GM08714 (cell line): ENCODE measurements around the gene PPP2R2C.

Experiments used
- H3K4me3 ChIP-seq: fragments of 200-500 bp; sonication (Bioruptor generic); 2 replicates; pipeline ENCODE4 v1.5.1; 2014; ENCODE audit warnings: mild to moderate bottlenecking, low read length, inconsistent platforms
- ZNF274 ChIP-seq: IDR thresholded peaks from 2 replicates; pipeline ENCODE4 v1.6.1; 2012; ENCODE audit warnings: mild to moderate bottlenecking, low read depth, low read length

Gene PPP2R2C

DNA sequence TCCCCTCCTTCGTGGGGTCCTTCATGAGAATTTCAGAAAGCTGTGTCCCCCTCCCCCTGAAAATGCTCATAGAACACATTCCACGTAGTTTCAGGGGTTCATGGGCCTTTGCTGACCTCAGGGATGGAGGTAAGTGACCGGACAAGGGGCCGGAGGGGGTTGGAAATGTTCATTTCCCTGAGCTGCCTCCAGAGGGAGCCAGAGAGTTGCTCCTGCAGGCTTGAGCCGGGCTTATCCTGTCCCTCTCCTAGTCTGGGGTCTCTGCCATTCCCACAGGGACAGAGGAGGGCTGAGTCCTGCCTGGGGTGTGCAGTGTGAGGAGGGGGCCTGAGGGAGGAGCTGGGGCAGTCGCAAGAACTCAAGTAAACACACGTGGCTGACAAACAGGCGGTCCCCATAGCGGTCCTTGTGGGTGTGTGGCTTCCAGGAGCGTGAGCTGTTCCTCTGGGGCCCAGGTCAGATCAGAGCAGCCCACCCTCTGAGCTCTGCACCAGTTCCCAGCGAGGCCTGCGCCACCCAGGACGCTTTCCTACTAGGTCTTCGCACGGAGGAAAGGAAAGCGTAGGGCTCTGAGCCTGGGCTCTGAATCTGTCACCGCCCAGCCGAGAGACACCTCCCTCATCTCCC, 140.3 kb downstream of the PPP2R2C start:
- no peak for TF ChIP-seq ZNF274
- H3K4me3 ChIP-seq = no peak overlapping the region

DNA sequence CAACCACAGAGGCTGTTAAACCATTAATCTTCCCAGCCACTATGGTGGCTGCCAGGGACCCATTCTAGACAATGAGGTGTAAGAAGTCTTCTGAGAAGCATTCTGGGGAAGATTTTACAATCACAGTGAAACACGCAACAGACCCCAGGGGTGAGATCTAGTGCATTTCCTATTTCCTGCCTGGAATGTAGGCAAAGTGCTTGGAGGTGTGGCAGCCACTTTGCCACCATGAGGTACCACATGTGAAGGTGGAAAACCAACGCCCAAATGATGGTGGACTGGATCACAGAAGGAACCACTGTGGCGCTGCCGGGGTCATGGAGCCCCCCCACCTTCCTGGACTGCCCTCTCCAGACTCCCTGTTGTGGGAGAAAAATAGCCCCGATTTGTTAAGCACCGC, 140.9 kb downstream of the PPP2R2C start:
- H3K4me3 ChIP-seq = no peak overlapping the region
- no peak for TF ChIP-seq ZNF274

DNA sequence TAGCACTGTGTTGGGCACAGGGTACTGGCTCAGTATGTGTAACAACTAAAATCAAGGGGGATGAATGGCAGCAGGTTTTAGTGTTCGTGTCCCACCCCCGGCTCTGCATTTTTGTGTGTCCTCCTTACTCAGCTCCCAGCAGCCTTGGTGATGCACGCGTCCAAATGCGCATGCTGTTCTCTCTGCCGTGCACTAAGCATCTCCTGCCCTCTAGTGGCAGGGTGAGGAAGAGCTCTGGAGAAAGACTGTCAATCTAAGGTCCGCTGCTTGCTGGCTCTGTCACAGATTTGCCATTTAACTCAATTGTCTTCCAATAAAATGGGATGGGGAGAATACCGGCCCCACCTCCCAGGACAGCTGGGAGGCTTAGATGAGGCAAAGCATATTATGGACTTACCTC, 141.4 kb downstream of the PPP2R2C start:
- TF ChIP-seq ZNF274 = no peak

DNA sequence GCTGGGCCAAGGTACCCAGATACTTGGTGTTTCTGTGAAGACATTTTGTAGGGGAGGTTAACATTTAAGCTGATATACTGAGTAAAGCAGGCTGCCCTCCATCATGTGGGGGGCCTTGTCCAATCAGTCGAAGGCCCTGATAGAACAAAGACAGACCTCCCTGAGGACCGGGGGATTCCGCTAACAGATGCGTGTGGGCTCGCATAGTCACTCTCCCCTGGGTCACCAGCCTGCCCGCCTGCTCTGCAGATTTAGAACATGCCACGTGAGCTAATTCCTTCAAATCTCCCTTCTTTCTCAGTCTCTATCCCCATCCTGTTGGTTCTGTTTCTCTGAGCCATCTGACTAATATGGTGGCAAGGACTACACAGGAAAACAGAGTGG, 142.0 kb downstream of the PPP2R2C start:
- H3K4me3 ChIP-seq = no peak overlapping the region
- TF ChIP-seq ZNF274 = no peak

More for the DNA sequence above, 141.4 kb downstream of the PPP2R2C start:
- no peak overlapping the region for H3K4me3 ChIP-seq

DNA sequence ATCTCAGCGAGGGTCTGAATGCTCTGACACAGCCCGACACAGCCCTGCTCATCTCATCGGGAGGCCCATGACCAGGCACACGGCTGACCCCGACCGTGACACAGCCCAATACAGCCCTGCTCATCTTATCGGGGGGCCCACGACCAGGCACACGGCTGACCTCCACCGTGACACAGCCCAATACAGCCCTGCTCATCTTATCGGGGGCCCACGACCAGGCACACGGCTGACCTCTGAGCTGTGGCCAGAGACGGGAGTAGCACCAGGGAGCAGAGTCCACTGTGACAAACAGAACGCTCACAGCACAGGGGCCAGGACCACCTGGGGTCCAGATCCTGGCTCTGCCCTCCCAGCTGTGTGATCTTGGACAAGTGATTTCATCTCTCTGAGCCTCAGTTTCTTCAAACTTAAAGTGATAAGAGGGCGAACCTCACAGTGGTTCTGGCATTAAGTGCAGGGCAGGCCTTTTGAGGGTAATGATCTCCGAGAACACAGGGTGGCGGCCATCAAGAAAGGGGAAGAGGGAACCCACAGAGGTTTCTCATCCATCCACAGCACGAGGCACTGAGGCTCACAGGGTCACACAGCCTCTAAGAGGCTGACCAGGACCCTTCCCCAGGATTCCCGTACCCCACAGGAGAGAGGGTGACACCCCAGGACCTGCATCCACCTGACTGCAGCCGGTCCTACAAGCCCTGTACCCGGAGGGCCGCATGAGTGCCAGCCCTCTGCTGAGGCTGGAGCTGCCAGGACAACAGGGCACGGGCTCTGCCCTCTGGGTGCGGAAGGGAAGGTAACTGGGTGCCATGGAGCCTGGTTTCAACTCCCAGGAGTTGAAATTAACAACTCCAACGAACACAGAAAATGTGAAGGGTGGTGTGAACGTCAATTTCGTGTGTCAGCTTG, 142.7 kb downstream of the PPP2R2C start:
- no peak for TF ChIP-seq ZNF274
- no peak overlapping the region for H3K4me3 ChIP-seq

DNA sequence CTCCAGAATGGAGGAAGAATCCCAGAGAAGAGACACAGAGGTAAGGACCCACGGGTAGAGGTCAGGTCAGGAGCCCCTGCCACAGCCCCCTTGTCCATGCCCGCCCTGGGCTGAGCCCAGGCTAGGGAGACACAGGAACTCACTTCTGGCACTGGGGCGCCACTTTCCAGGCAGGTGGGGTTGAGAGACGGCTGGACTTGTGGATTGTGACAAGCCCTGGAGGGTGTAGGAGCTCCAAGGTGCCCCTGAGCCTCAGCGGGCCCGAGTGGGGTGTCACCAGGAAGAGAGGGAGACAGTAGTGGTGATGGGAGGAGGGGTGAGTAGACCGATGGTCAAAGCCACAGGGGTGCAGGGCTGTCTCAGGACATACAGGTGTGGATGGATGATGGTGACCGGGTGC, 143.9 kb downstream of the PPP2R2C start:
- no peak overlapping the region for H3K4me3 ChIP-seq
- no peak for TF ChIP-seq ZNF274

DNA sequence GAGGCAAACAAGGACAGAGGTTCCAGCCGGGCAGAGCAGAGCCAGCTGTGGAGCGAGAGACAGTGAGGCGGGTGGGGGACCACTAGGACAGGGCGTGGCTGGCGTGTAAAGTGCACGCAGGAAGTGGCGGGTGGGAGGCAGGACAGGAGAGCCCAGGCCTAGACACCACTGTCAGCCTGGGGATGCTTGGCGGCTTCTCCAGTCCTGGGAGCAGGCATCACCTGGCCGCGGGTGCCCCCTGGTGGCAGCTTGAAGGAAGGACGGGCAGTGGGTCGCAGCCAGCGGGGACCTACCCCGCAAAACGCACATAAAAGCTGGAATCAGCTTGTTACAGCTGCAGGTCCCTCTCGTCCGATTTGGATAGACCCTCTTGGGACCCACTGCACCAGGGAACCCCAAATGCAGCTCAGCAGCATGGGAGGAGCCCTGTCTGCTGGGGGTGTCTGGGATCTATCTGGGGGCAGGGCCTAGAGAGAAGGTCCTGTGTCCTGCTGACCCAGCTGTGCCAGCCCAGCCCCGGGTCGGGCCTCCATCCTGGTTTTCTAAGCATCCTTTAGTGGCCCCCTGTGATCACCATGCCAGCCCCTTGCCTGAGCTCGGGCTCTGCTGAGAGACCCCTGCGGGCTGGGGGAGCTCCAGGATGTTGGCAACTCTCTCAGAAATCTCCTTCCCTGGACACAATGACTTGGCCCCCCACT, 145.0 kb downstream of the PPP2R2C start:
- no peak for TF ChIP-seq ZNF274
- no peak overlapping the region for H3K4me3 ChIP-seq

DNA sequence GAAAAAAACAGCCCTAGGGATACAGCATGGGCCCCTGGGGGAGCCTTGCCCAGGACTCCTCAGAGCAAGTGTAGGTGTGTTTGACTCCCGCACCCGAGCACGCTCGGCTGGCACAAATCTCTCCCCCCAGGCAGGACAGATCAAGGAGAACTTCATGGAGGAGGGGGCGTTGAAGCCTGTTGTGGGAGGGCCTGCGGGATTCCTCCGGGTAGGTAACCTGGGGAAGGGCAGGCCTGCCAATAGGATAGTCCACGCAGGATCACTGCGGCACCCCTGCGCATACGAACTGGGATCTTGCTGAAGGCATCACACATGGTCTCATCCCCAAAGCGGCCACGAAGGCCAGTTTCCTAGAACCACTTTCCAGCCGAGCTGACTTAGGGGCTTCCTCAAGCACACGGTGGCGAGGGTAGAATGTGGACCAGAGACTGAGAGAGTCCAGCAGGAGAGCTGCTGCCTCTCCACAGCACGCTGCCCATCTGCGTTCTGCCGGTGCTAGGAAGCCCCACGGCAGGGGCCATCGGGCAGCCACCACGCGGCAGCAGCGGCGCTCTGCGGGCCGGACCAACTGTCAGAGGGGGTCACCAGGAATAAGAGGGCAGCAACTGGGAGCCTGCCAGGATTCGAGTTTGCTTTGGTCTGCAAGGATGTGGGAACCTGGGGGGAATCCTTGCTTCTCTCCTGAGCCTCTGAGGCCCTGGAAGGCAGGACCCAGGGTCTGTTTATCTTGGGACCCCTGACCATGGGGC, 145.9 kb downstream of the PPP2R2C start:
- no peak for TF ChIP-seq ZNF274
- H3K4me3 ChIP-seq = no peak overlapping the region

DNA sequence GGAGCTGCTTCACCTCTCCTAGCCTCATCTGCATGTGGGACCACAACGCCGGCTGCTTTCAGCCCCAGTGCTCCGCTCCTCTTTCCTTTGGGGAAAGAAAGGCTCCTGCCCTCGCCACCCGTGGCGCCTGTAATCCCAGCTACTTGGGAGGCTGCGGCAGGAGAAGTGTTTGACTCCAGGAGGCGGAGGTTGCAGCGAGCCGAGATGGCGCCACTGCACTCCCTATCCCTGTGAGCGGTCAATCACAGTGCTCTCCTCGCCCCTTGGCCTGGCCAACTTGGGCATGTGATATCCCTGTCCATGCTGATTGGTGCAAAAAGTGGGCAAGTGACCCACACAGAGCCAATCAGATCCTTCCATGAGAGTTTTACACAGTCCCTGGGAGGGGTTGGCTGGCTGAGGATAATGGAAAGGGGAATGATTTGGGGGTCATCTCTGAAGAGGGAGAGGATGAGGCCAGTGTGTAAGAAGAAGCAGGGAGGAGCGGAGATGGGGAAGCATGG, 146.6 kb downstream of the PPP2R2C start:
- H3K4me3 ChIP-seq = no peak overlapping the region
- no peak for TF ChIP-seq ZNF274

DNA sequence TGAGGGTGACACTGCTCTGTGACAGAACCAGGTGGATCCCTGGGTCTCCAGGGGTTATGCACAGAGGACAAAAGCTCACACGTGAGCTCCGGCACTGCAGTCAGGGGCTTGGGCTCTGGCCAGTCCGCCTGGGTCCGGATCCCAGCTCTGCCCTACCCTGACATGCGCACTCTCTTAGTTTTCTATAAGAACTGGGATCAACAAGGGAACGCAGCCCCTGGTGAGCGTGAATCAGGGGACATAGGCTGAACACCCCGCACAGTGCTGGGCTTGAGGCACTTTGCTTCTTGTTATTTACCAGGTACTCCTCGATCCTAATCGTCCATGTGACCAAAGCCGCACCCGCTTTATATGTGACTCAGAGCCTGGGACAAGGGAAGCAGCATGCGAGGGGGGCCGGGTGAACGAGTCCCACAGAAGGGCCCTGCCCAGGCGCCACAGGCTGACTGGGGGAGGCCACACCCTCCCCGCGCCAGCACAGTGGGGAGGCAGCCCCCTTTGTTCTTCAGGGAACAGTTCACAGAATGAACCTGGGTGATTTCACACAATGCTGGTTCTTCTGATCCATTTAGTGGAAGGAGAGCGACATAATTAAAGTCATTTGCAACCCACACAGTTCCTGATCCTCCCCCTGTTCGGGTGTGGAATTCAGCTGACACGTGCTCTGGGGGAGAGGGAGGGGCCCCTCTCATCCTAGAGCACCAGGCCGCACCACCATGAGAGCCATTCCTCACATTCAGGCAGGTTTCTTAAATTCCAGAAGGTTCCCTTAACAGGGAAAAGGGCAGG, 147.2 kb downstream of the PPP2R2C start:
- no peak overlapping the region for H3K4me3 ChIP-seq
- TF ChIP-seq ZNF274 = no peak

DNA sequence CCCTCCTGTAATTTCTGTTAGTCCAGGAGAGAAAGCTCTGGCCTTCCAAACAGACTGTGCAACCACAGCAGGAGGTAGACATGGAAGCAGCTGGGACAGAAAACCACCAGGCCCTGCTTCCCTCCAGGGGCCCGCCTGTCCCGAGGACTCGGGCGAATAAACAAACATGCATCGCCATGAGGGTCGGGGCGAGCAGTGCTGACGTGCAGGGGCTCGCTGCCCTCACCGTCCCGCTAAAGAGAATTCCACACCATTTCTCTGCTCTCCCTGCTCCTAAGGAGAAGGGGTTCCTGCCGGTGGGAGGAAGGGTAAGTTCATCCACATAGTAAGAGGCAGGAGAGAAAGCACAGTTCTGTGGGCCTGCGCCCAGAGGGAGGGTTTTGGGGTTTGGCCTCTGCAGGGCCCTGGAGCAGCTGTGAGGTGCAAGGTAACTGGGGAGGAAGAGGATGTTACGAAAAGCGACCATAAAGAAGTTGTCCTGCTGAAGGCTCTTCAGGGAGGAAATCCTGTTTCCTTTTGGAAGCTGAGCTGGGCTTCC, 147.9 kb downstream of the PPP2R2C start:
- no peak overlapping the region for H3K4me3 ChIP-seq
- TF ChIP-seq ZNF274 = no peak

DNA sequence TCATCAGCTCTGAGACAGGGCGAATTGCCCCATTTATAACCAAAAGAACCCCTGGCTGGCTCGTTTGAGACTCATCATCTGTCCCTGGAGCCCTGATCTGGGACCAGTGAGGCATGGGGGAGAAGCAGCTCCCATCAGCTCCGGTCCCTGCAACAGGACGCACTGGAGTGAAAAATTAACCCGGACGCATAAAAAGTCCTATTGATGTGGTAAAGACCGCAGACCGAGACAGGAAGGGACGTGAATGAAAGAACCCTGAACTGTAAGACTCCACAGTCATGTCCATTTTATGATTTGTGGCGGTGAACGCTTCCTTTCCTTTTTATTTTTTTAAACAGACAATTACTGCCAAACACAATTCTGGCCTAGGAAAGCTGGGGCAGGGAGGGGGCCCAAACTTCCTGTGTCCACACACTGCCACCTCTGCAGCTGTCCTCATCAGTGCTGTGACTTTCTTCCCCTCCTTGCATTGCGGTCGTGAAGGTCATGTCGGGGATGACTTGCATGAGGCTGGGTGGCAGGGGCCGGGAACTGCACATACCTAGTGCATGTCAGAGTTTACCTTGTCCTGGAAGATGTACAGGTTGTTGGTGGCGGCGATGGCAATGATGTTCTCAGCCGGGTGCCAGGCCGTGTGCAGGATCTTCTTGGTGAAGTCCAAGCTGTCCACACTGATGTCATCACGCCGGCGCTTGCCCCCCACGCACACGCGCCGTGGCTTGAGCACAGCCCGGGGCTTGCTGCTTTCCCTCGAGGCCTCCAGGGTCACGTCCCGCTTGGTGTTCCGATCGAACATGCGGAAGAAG, 149.4 kb downstream of the PPP2R2C start:
- H3K4me3 ChIP-seq = no peak overlapping the region
- no peak for TF ChIP-seq ZNF274
